ENCODE results near the gene RXFP1.

The RXFP1 gene

GRCh38 chr4:158681629-158682028, 159.9 kb downstream of the RXFP1 start:
- Histone ChIP-seq H3K36me3 (ENCODE audit: control insufficient read depth, insufficient read depth, low read length) (no peaks in the 10 kb centered on the region), H3K4me3 (ENCODE audit: low read depth, low read length) (no peak overlapping the region), H3K4me1 (ENCODE audit: control insufficient read depth, insufficient read depth, low read length) (peaks cover 3% of the 10 kb centered on the region), H3K27me3 (ENCODE audit: control insufficient read depth, insufficient read depth, low read length) (no peaks in the 10 kb centered on the region), H3K9ac (ENCODE audit: low read depth, low read length) (no peak overlapping the region), H3K9me3 (ENCODE audit: control insufficient read depth, insufficient read depth, low read length) (no peaks in the 10 kb centered on the region)

GRCh38 chr4:158682066-158682465, 160.4 kb downstream of the RXFP1 start:
- no peaks in the 10 kb centered on the region for H3K27me3 ChIP-seq (ENCODE audit: control insufficient read depth, insufficient read depth, low read length)
- H3K9me3 ChIP-seq (ENCODE audit: control insufficient read depth, insufficient read depth, low read length), result no peaks in the 10 kb centered on the region
- no peak overlapping the region for H3K4me3 ChIP-seq (ENCODE audit: low read depth, low read length)
- no peaks in the 10 kb centered on the region for H3K36me3 ChIP-seq (ENCODE audit: control insufficient read depth, insufficient read depth, low read length)
- H3K9ac ChIP-seq (ENCODE audit: low read depth, low read length), result no peak overlapping the region
- peaks cover 3% of the 10 kb centered on the region for H3K4me1 ChIP-seq (ENCODE audit: control insufficient read depth, insufficient read depth, low read length)

GRCh38 chr4:158688813-158689212, 167.1 kb downstream of the RXFP1 start:
- Histone ChIP-seq H3K27me3 (ENCODE audit: control insufficient read depth, insufficient read depth, low read length) (no peaks in the 10 kb centered on the region), H3K9ac (ENCODE audit: low read depth, low read length) (no peak overlapping the region), H3K4me3 (ENCODE audit: low read depth, low read length) (no peak overlapping the region), H3K9me3 (ENCODE audit: control insufficient read depth, insufficient read depth, low read length) (no peaks in the 10 kb centered on the region), H3K4me1 (ENCODE audit: control insufficient read depth, insufficient read depth, low read length) (no peaks in the 10 kb centered on the region), H3K36me3 (ENCODE audit: control insufficient read depth, insufficient read depth, low read length) (no peaks in the 10 kb centered on the region)

Measured in iPS-15b (cell line).